ENCODE data around the gene ITGAL.
"Not testable (repeated sequence)": the region's sequence is repeated elsewhere in the genome, so short reads cannot be mapped to it uniquely, and the experiment has no call there.

The ITGAL gene

GRCh38 chr16:30476991-30477390 lies 4.4 kb downstream of the ITGAL start:
- Histone ChIP-seq H3K27ac (ENCODE audit: low read length) (no peak overlapping the region), H3K4me1 (ENCODE audit: low read length) (peaks cover 28% of the 10 kb centered on the region), H2AFZ (ENCODE audit: low read depth, low read length) (no peak overlapping the region), H3K9me3 (ENCODE audit: insufficient read depth, low read length) (no peaks in the 10 kb centered on the region), H3K79me2 (ENCODE audit: low read length) (no peaks in the 10 kb centered on the region), H3K27me3 (ENCODE audit: low read depth, low read length) (no peaks in the 10 kb centered on the region), H4K20me1 (ENCODE audit: insufficient read depth, low read length) (no peaks in the 10 kb centered on the region), H3K36me3 (replicated peaks; ENCODE audit: low read depth, low read length) (peaks cover 6% of the 10 kb centered on the region), H3K9ac (ENCODE audit: low read length) (no peak overlapping the region), H3K4me2 (ENCODE audit: low read length) (no peak overlapping the region), H3K4me3 (ENCODE audit: low read length) (no peak overlapping the region)
- TF ChIP-seq CTCF (IDR thresholded peaks at IDR 0.05; ENCODE audit: low read depth, low read length): no peak
- no peak for TF ChIP-seq EZH2phosphoT487 (IDR thresholded peaks at IDR 0.05; ENCODE audit: low read depth)

- not testable (repeated sequence) for H3K9me3 ChIP-seq (ENCODE audit: insufficient read depth, low read length); H2AFZ ChIP-seq (ENCODE audit: low read depth, low read length); H3K4me3 ChIP-seq (ENCODE audit: low read length); H3K27me3 ChIP-seq (ENCODE audit: low read depth, low read length); H3K9ac ChIP-seq (ENCODE audit: low read length); H3K36me3 ChIP-seq (replicated peaks; ENCODE audit: low read depth, low read length); H3K79me2 ChIP-seq (ENCODE audit: low read length); H4K20me1 ChIP-seq (ENCODE audit: insufficient read depth, low read length); H3K4me2 ChIP-seq (ENCODE audit: low read length); H3K27ac ChIP-seq (ENCODE audit: low read length)
- H3K4me1 ChIP-seq (ENCODE audit: low read length): peaks cover 20% of the 10 kb centered on the region
Observed at GRCh38 chr16:30477773-30478172, 5.2 kb downstream of the ITGAL start.

- no peak overlapping the region for H3K9ac ChIP-seq (ENCODE audit: low read length)
- no peak overlapping the region for H3K27ac ChIP-seq (ENCODE audit: low read length)
- H3K4me3 ChIP-seq (ENCODE audit: low read length): no peak overlapping the region
- H3K4me1 ChIP-seq (ENCODE audit: low read length): peaks cover 8% of the 10 kb centered on the region
- no peak overlapping the region for H3K4me2 ChIP-seq (ENCODE audit: low read length)
- H3K27me3 ChIP-seq (ENCODE audit: low read depth, low read length): no peaks in the 10 kb centered on the region
- H3K36me3 ChIP-seq (replicated peaks; ENCODE audit: low read depth, low read length): peaks cover 5% of the 10 kb centered on the region
- no peak for TF ChIP-seq EZH2phosphoT487 (IDR thresholded peaks at IDR 0.05; ENCODE audit: low read depth)
- TF ChIP-seq CTCF (IDR thresholded peaks at IDR 0.05; ENCODE audit: low read depth, low read length): no peak
- H3K9me3 ChIP-seq (ENCODE audit: insufficient read depth, low read length): no peaks in the 10 kb centered on the region
- no peaks in the 10 kb centered on the region for H3K79me2 ChIP-seq (ENCODE audit: low read length)
- no peak overlapping the region for H2AFZ ChIP-seq (ENCODE audit: low read depth, low read length)
- H4K20me1 ChIP-seq (ENCODE audit: insufficient read depth, low read length): no peaks in the 10 kb centered on the region
Observed at GRCh38 chr16:30478766-30479478, 6.4 kb downstream of the ITGAL start.

- no peak overlapping the region for H3K27ac ChIP-seq (ENCODE audit: low read length)
- no peaks in the 10 kb centered on the region for H3K36me3 ChIP-seq (replicated peaks; ENCODE audit: low read depth, low read length)
- H3K9me3 ChIP-seq (ENCODE audit: insufficient read depth, low read length): no peaks in the 10 kb centered on the region
- H3K9ac ChIP-seq (ENCODE audit: low read length): no peak overlapping the region
- no peaks in the 10 kb centered on the region for H3K27me3 ChIP-seq (ENCODE audit: low read depth, low read length)
- H3K79me2 ChIP-seq (ENCODE audit: low read length): no peaks in the 10 kb centered on the region
- TF ChIP-seq CTCF (IDR thresholded peaks at IDR 0.05; ENCODE audit: low read depth, low read length): no peak
- TF ChIP-seq EZH2phosphoT487 (IDR thresholded peaks at IDR 0.05; ENCODE audit: low read depth): no peak
- no peak overlapping the region for H3K4me3 ChIP-seq (ENCODE audit: low read length)
- no peak overlapping the region for H2AFZ ChIP-seq (ENCODE audit: low read depth, low read length)
- peaks cover 5% of the 10 kb centered on the region; the same call in 1 of the 2 replicates for H3K4me1 ChIP-seq (ENCODE audit: low read length)
- H3K4me2 ChIP-seq (ENCODE audit: low read length): no peak overlapping the region
- H4K20me1 ChIP-seq (ENCODE audit: insufficient read depth, low read length): no peaks in the 10 kb centered on the region
Observed at GRCh38 chr16:30481381-30481780, 8.8 kb downstream of the ITGAL start.

Measured in OCI-LY3 (cell line).